IMR-90 (cell line): ENCODE measurements around the gene BOLL. TPM values are rescaled to one million over a fixed set of nuclear protein-coding genes. Genes with fewer than 3 reads are reported as not detected.
A peak's percentile ranks its signal among the peaks of the same experiment; 100 is the strongest.
"Not testable (repeated sequence)": the region's sequence is repeated elsewhere in the genome, so short reads cannot be mapped to it uniquely, and the experiment has no call there.

Experiments used
- ATAC-seq: fragments of 200-7000 bp; cut with Tn5 transposase; 2 replicates; pipeline ENCODE4 v1.9.1; 2020; ENCODE audit warnings: low read depth, mild to moderate bottlenecking, moderate library complexity
- BruUV-seq: library from RNA; stranded (reverse); fragments of 400-500 nt; replicated peaks from 2 replicates; lab custom pipeline; 2021; lab: Mats Ljungman, UMichigan
- CTCF ChIA-PET: fragments of 300-600 bp; formaldehyde crosslinking; extraction: SDS; loops from one replicate; lab custom pipeline; 2021; ENCODE audit warnings: antibody characterized with exemption; lab: Yijun Ruan, JAX
- POLR2A ChIA-PET: fragments of 300-600 bp; sonication (Branson Sonifier 250); formaldehyde crosslinking; loops from one replicate; lab custom pipeline; 2022; ENCODE audit warnings: antibody characterized with exemption; ENCODE audit not compliant: unreplicated experiment; lab: Charles Lee
- DNase-seq: peaks from one replicate; pipeline ENCODE4 v3.0.0; 2013
- H2AFZ ChIP-seq: replicated peaks from 2 replicates; pipeline ENCODE3; 2013; ENCODE audit warnings: low read length, mild to moderate bottlenecking; ENCODE audit not compliant: poor library complexity
- H2AK5ac ChIP-seq: 2 replicates; pipeline ENCODE4 v1.6.1; 2013; ENCODE audit warnings: low read depth, low read length, inconsistent platforms
- H2AK9ac ChIP-seq: replicated peaks from 2 replicates; pipeline ENCODE3; 2013; ENCODE audit warnings: mild to moderate bottlenecking, low read depth, low read length, moderate library complexity; ENCODE audit not compliant: poor library complexity
- H2BK120ac ChIP-seq: 2 replicates; pipeline ENCODE4 v1.6.1; 2013; ENCODE audit warnings: low read depth, low read length, inconsistent platforms
- H2BK15ac ChIP-seq: 3 replicates; pipeline ENCODE4 v1.6.1; 2013; ENCODE audit warnings: low read depth, low read length, inconsistent platforms
- H2BK20ac ChIP-seq: 2 replicates; pipeline ENCODE4 v1.6.1; 2013; ENCODE audit warnings: low read depth, mild to moderate bottlenecking, inconsistent platforms, low read length, moderate library complexity
- H2BK5ac ChIP-seq: 2 replicates; pipeline ENCODE4 v1.6.1; 2013; ENCODE audit warnings: mild to moderate bottlenecking, low read depth, low read length, inconsistent platforms; ENCODE audit not compliant: poor library complexity, severe bottlenecking
- H3K14ac ChIP-seq: replicated peaks from 2 replicates; pipeline ENCODE4 v1.6.1; 2013; ENCODE audit warnings: low read depth, low read length, inconsistent platforms
- H3K18ac ChIP-seq: 2 replicates; pipeline ENCODE4 v1.6.1; 2013; ENCODE audit warnings: low read depth, low read length, control low read depth
- H3K23ac ChIP-seq: 2 replicates; pipeline ENCODE4 v1.6.1; 2013; ENCODE audit warnings: low read depth, low read length, inconsistent platforms
- H3K27ac ChIP-seq: 2 replicates; pipeline ENCODE4 v1.5.1; 2013; ENCODE audit warnings: mild to moderate bottlenecking, control low read depth, low read length; ENCODE audit not compliant: insufficient read depth
- H3K27me3 ChIP-seq: 2 replicates; pipeline ENCODE4 v1.6.1; 2013; ENCODE audit warnings: low read length; ENCODE audit not compliant: control insufficient read depth, insufficient read depth
- H3K36me3 ChIP-seq: 2 replicates; pipeline ENCODE4 v1.6.1; 2013; ENCODE audit warnings: low read length, mixed read lengths; ENCODE audit not compliant: control insufficient read depth, insufficient read depth
- H3K4ac ChIP-seq: 2 replicates; pipeline ENCODE4 v1.6.1; 2013; ENCODE audit warnings: low read depth, low read length, inconsistent platforms
- H3K4me1 ChIP-seq: 2 replicates; pipeline ENCODE4 v1.6.1; 2013; ENCODE audit warnings: low read length, mixed read lengths; ENCODE audit not compliant: control insufficient read depth, insufficient read depth
- H3K4me2 ChIP-seq: 2 replicates; pipeline ENCODE4 v1.6.1; 2013; ENCODE audit warnings: low read depth, mild to moderate bottlenecking, control low read depth, low read length, moderate library complexity
- H3K4me3 ChIP-seq: 2 replicates; pipeline ENCODE4 v1.5.1; 2013; ENCODE audit warnings: low read depth, mild to moderate bottlenecking, control low read depth, low read length, moderate library complexity; ENCODE audit not compliant: insufficient read depth
- H3K56ac ChIP-seq: 2 replicates; pipeline ENCODE4 v1.6.1; 2013; ENCODE audit warnings: low read length, inconsistent platforms; ENCODE audit not compliant: insufficient read depth; ENCODE audit errors: extremely low read depth
- H3K79me1 ChIP-seq, 2 experiments: 2 replicates each; pipeline ENCODE4 v1.6.1; 2013; ENCODE audit warnings: low read length in 2 of 2, inconsistent platforms in 1 of 2, low read depth in 1 of 2
- H3K9ac ChIP-seq: 2 replicates; pipeline ENCODE4 v1.6.1; 2013; ENCODE audit warnings: low read depth, low read length, control low read depth
- H3K9me1 ChIP-seq: 2 replicates; pipeline ENCODE4 v1.6.1; 2013; ENCODE audit warnings: low read length, inconsistent platforms; ENCODE audit not compliant: insufficient read depth
- H3K9me3 ChIP-seq: 2 replicates; pipeline ENCODE4 v1.6.1; 2013; ENCODE audit warnings: low read length; ENCODE audit not compliant: control insufficient read depth, insufficient read depth
- H4K20me1 ChIP-seq: 2 replicates; pipeline ENCODE4 v1.6.1; 2013; ENCODE audit warnings: low read length, inconsistent platforms; ENCODE audit not compliant: insufficient read depth
- H4K5ac ChIP-seq: 2 replicates; pipeline ENCODE4 v1.6.1; 2013; ENCODE audit warnings: mild to moderate bottlenecking, low read depth, low read length, control low read depth
- H4K8ac ChIP-seq, 2 experiments: 2 replicates each; pipeline ENCODE4 v1.6.1; 2013; ENCODE audit warnings: low read depth in 2 of 2, low read length in 2 of 2, control low read depth in 1 of 2, inconsistent platforms in 1 of 2
- H4K91ac ChIP-seq: 2 replicates; pipeline ENCODE4 v1.6.1; 2013; ENCODE audit warnings: low read depth, low read length, inconsistent platforms; ENCODE audit not compliant: insufficient read depth
- CEBPB ChIP-seq: IDR thresholded peaks from 2 replicates; pipeline ENCODE4 v1.6.1; 2012; ENCODE audit warnings: low read depth, low read length, improper control_type of control experiment
- POLR2A ChIP-seq: IDR thresholded peaks from 2 replicates; pipeline ENCODE4 v1.6.1; 2012; ENCODE audit warnings: mild to moderate bottlenecking, low read depth, low read length
- WGBS, 2 experiments: methylation state at CpG; one replicate each; pipeline versions ENCODE4 v1.1.5 to v1.1.7; 2013; ENCODE audit warnings: missing lambda C conversion rate in 2 of 2; ENCODE audit not compliant: insufficient read length in 1 of 2; ENCODE audit errors: extremely low coverage in 2 of 2; 5-methylcytosine and 5-hydroxymethylcytosine counted together
- dilution Hi-C: fragments of 300-500 bp; cut with HindIII; formaldehyde crosslinking; loops from one replicate; pipeline ENCODE4 v1.14.3; 2018; ENCODE audit warnings: low sequenced_read_pairs; ENCODE audit not compliant: unreplicated experiment
- in situ Hi-C: fragments of 300-500 bp; cut with MboI; formaldehyde crosslinking; loops from 3 replicates; pipeline ENCODE4 v1.14.3; 2019; ENCODE audit warnings: low sequenced_read_pairs, inconsistent platforms, mixed read lengths
- intact Hi-C: fragments of 100-400 bp; cut with micrococcal nuclease; formaldehyde crosslinking; loops from 2 replicates; pipeline ENCODE4 v1.10.0; 2022
- polyA plus RNA-seq, 3 experiments: library from polyadenylated mRNA; depleted of rRNA; stranded (reverse); fragments of >200 nt; gene quantifications; 2 replicates each; pipeline ENCODE4 v1.2.3, GENCODE V29; 2012; ENCODE audit warnings: low replicate concordance in 1 of 3
- total RNA-seq: library from RNA; depleted of rRNA; stranded (reverse); fragments of >200 nt; gene quantifications from 2 replicates; pipeline ENCODE4 v1.2.3, GENCODE V29; 2012

BOLL gene
- total and polyA plus RNA-seq, 2 of the 4 experiments (the other 2 are of a cell fraction): not detected

DNA sequence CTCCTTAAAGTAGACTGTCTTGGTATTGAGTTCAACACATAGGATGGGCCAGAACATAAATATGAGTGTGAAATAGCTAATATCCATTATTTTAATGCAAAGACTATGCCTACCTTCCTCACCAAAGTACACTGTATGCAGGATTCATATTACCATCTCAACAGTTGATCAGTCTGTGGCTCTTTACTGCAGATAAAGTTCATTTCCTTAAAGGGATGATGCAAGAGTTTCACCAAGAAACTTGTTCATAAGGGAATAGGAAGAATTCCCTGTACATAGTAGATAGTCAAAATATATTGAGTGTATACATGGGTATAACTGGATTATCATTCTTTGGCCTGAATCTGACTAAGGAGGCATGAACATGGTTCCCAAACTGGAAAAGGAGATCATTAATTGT lies 44.9 kb downstream of the BOLL start:
- no peak overlapping the region for H3K9ac ChIP-seq
- no peaks in the 10 kb centered on the region for H4K20me1 ChIP-seq
- no peak overlapping the region for H2BK120ac ChIP-seq
- ChIA-PET CTCF (no interaction called here), POLR2A (no interaction called here)
- H3K27me3 ChIP-seq: no peaks in the 10 kb centered on the region
- H3K9me3 ChIP-seq: no peaks in the 10 kb centered on the region
- no peak overlapping the region for H2AK5ac ChIP-seq
- H3K9me1 ChIP-seq: no peaks in the 10 kb centered on the region
- no peak overlapping the region for H2AK9ac ChIP-seq
- intact Hi-C loops (no loop called here), dilution Hi-C loops (no loop called here), in situ Hi-C loops (no loop called here)
- H3K4me3 ChIP-seq: no peak overlapping the region
- H3K4me1 ChIP-seq: no peaks in the 10 kb centered on the region
- TF ChIP-seq POLR2A (no peak), CEBPB (0 out of 2 replicates have a peak, but pooled peaks have one; percentile 19)
- H3K18ac ChIP-seq: no peak overlapping the region
- H2BK5ac ChIP-seq: no peak overlapping the region
- no peak overlapping the region for H3K4ac ChIP-seq
- H3K27ac ChIP-seq: no peak overlapping the region
- no peak overlapping the region for H2BK20ac ChIP-seq
- no peak overlapping the region for H4K91ac ChIP-seq
- no peak overlapping the region for H4K8ac ChIP-seq
- no peak overlapping the region for H3K14ac ChIP-seq
- no peaks in the 10 kb centered on the region for H3K36me3 ChIP-seq
- BruUV-seq: no TSS peak
- H3K4me2 ChIP-seq: no peak overlapping the region
- DNase-seq: no peak
- no peak overlapping the region for H4K5ac ChIP-seq
- no peak overlapping the region for H2BK15ac ChIP-seq
- no peak for ATAC-seq
- H3K23ac ChIP-seq: no peak overlapping the region
- H3K79me1 ChIP-seq: no peaks in the 10 kb centered on the region
- H2AFZ ChIP-seq: no peak overlapping the region
- no peak overlapping the region for H3K56ac ChIP-seq

DNA sequence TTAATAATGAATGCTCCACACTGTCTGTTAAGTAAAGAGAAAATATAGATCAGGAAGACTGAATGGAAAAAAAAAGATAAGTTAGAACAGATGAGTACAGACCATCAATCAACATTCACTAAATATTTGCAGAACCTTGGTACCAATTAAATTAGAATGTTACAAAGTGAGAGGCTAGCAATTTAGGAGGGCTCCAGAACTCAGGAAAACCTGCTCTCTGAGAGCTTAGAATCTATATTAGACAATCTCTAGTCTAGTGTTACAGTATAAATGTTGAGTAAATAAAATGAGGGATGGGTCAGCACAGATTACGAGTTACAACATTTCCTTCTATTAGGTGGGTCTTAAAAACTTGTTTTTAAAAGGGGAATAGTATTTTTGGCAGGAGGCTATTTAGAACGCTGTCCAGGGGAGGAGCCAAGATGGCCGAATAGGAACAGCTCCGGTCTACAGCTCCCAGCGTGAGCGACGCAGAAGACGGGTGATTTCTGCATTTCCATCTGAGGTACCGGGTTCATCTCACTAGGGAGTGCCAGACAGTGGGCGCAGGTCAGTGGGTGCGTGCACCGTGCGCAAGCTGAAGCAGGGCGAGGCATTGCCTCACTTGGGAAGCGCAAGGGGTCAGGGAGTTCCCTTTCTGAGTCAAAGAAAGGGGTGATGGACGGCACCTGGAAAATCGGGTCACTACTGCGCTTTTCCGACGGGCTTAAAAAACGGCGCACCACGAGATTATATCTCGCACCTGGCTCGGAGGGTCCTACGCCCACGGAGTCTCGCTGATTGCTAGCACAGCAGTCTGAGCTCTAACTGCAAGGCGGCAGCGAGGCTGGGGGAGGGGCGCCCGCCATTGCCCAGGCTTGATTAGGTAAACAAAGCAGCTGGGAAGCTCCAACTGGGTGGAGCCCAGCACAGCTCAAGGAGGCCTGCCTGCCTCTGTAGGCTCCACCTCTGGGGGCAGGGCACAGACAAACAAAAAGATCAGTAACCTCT lies 56.3 kb downstream of the BOLL start:
- H2BK20ac ChIP-seq, H3K23ac ChIP-seq, intact Hi-C loops, DNase-seq, H3K56ac ChIP-seq, dilution Hi-C loops, H3K9ac ChIP-seq, H3K36me3 ChIP-seq, H4K8ac ChIP-seq, H2BK120ac ChIP-seq, H3K4me2 ChIP-seq, H2AFZ ChIP-seq, H3K4ac ChIP-seq, H3K18ac ChIP-seq, H3K9me1 ChIP-seq, H3K79me1 ChIP-seq, H3K4me3 ChIP-seq, H3K27ac ChIP-seq, H2AK5ac ChIP-seq, POLR2A ChIA-PET, H3K9me3 ChIP-seq, H4K5ac ChIP-seq, H2BK5ac ChIP-seq, H3K4me1 ChIP-seq, H3K27me3 ChIP-seq, H2AK9ac ChIP-seq, H4K91ac ChIP-seq, H2BK15ac ChIP-seq, CTCF ChIA-PET, ATAC-seq, BruUV-seq, H3K14ac ChIP-seq, H4K20me1 ChIP-seq, in situ Hi-C loops: not testable (repeated sequence)
- WGBS, 2 experiments: 90% methylated on average over 2 of the region's 32 CpGs; no CpG with 5 or more reads in 1 of the 2 experiments
